Measurements from ENCODE around the gene PCDH12. TPM values are rescaled to one million over a fixed set of nuclear protein-coding genes. Genes with fewer than 3 reads are reported as not detected.
A peak's percentile ranks its signal among the peaks of the same experiment; 100 is the strongest.

PCDH12 gene
- total RNA-seq, 4 donors from 2014 or later, result 1.3 to 43.6 (median 3.6) TPM

GRCh38 chr5:141906517-141906916 lies 51.5 kb downstream of the PCDH12 start:
- Histone ChIP-seq H3K4me1 (no peaks in the 10 kb centered on the region), H3K27me3 (no peaks in the 10 kb centered on the region), H3K4me3 (no peak overlapping the region), H3K27ac (no peak overlapping the region), H3K36me3 (no peaks in the 10 kb centered on the region), H3K9me3 (no peaks in the 10 kb centered on the region)
- TF ChIP-seq POLR2A (IDR thresholded peaks at IDR 0.05), result no peak
- no peak for TF ChIP-seq CTCF (IDR thresholded peaks at IDR 0.05)
- intact Hi-C loops (cut with DNase I; ENCODE audit: low total_unique reads), result no loop called here
- no peak for DNase-seq

GRCh38 chr5:141904551-141904950 lies 53.5 kb downstream of the PCDH12 start:
- H3K27me3 ChIP-seq, result no peaks in the 10 kb centered on the region
- H3K4me1 ChIP-seq, result no peaks in the 10 kb centered on the region
- TF ChIP-seq CTCF (IDR thresholded peaks at IDR 0.05), result no peak
- no peak for TF ChIP-seq POLR2A (IDR thresholded peaks at IDR 0.05)
- intact Hi-C loops (cut with DNase I; ENCODE audit: low total_unique reads), result no loop called here
- no peak overlapping the region for H3K27ac ChIP-seq
- H3K9me3 ChIP-seq, result no peaks in the 10 kb centered on the region
- H3K36me3 ChIP-seq, result no peaks in the 10 kb centered on the region
- H3K4me3 ChIP-seq, result no peak overlapping the region
- peak in 1 of 2 donors; percentile 29 for DNase-seq

GRCh38 chr5:141903261-141903660 lies 54.7 kb downstream of the PCDH12 start:
- TF ChIP-seq CTCF (IDR thresholded peaks at IDR 0.05) (no peak), POLR2A (IDR thresholded peaks at IDR 0.05) (no peak)
- Histone ChIP-seq H3K27ac (no peak overlapping the region), H3K9me3 (no peaks in the 10 kb centered on the region), H3K4me3 (no peak overlapping the region), H3K4me1 (no peaks in the 10 kb centered on the region), H3K27me3 (no peaks in the 10 kb centered on the region), H3K36me3 (no peaks in the 10 kb centered on the region)
- no peak for DNase-seq
- intact Hi-C loops (cut with DNase I; ENCODE audit: low total_unique reads), result no loop called here

- Histone ChIP-seq H3K27ac (no peak overlapping the region), H3K9me3 (no peaks in the 10 kb centered on the region), H3K4me1 (no peaks in the 10 kb centered on the region), H3K27me3 (no peaks in the 10 kb centered on the region), H3K36me3 (no peaks in the 10 kb centered on the region), H3K4me3 (no peak overlapping the region)
- intact Hi-C loops (cut with DNase I; ENCODE audit: low total_unique reads), result no loop called here
- TF ChIP-seq CTCF (IDR thresholded peaks at IDR 0.05) (no peak), POLR2A (IDR thresholded peaks at IDR 0.05) (no peak)
- no peak for DNase-seq
These were observed 55.8 kb downstream of the PCDH12 start for GRCh38 chr5:141902015-141902814.

- TF ChIP-seq POLR2A (IDR thresholded peaks at IDR 0.05), result no peak
- TF ChIP-seq CTCF (IDR thresholded peaks at IDR 0.05), result no peak
- intact Hi-C loops (cut with DNase I; ENCODE audit: low total_unique reads), result no loop called here
- no peak for DNase-seq
- Histone ChIP-seq H3K27me3 (no peaks in the 10 kb centered on the region), H3K27ac (no peak overlapping the region), H3K9me3 (no peaks in the 10 kb centered on the region), H3K4me3 (no peak overlapping the region), H3K36me3 (no peaks in the 10 kb centered on the region), H3K4me1 (no peaks in the 10 kb centered on the region)
These were observed 59.5 kb downstream of the PCDH12 start for GRCh38 chr5:141898448-141899049.
